HEK293T (cell line): ENCODE results near the gene CTPS1.

ENCODE experiments used
- ARNT ChIP-seq: fragments of 450-650 bp; IDR thresholded peaks from 2 replicates; pipeline ENCODE4 v1.6.1; 2017; ENCODE audit warnings: mild to moderate bottlenecking
- CTBP1 ChIP-seq: fragments of 450-650 bp; IDR thresholded peaks from 2 replicates; pipeline ENCODE4 v1.6.1; 2016; ENCODE audit warnings: borderline replicate concordance
- ELF4 ChIP-seq: fragments of 450-650 bp; IDR thresholded peaks from 2 replicates; pipeline ENCODE4 v1.6.1; 2017; ENCODE audit warnings: antibody characterized with exemption
- FOXK2 ChIP-seq: fragments of 450-650 bp; IDR thresholded peaks from 2 replicates; pipeline ENCODE4 v1.6.1; 2016; ENCODE audit warnings: mild to moderate bottlenecking
- HDGF ChIP-seq: fragments of 450-650 bp; IDR thresholded peaks from 2 replicates; pipeline ENCODE4 v1.6.1; 2017; ENCODE audit warnings: antibody characterized with exemption, borderline replicate concordance
- L3MBTL2 ChIP-seq: fragments of 450-650 bp; conservative IDR thresholded peaks from 2 replicates; pipeline ENCODE4 v1.6.1; 2016; ENCODE audit warnings: mild to moderate bottlenecking
- NFRKB ChIP-seq: fragments of 450-650 bp; IDR thresholded peaks from 2 replicates; pipeline ENCODE4 v1.6.1; 2016; ENCODE audit warnings: mild to moderate bottlenecking, moderate library complexity
- SP1 ChIP-seq: fragments of 450-650 bp; IDR thresholded peaks from 2 replicates; pipeline ENCODE4 v1.6.1; 2017
- SUZ12 ChIP-seq: fragments of 450-650 bp; IDR thresholded peaks from 2 replicates; pipeline ENCODE4 v1.6.1; 2016; ENCODE audit warnings: mild to moderate bottlenecking
- TARDBP ChIP-seq: fragments of 450-650 bp; IDR thresholded peaks from 2 replicates; pipeline ENCODE4 v1.6.1; 2016
- ZNF384 ChIP-seq: fragments of 450-650 bp; IDR thresholded peaks from 2 replicates; pipeline ENCODE4 v1.6.1; 2016
- TF ChIP-seq, protein P1 (sequence below): fragments of 450-650 bp; IDR thresholded peaks from 2 replicates; pipeline ENCODE4 v1.6.1; 2016

DNA sequence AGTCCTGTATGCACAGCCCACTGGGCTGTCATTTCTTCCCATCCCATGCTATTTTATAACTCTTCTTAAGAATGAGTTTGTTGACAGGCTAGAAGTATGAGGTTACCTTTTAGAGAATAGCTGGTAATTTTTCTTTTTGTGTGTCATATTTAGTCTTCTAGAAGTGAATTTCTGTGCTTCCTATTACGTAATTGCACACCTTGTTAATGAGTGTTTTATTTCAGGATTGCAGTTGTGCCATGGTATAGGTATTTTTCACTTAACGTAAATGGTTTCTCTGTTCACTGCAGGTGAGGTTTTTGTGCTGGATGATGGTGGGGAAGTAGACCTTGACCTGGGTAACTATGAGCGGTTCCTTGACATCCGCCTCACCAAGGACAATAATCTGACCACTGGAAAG is 5.0 kb downstream of the CTPS1 start:
- no peak for TF ChIP-seq ELF4
- TF ChIP-seq SUZ12: no peak
- no peak for TF ChIP-seq TARDBP
- no peak for TF ChIP-seq FOXK2
- TF ChIP-seq ZNF384: no peak
- no peak for TF ChIP-seq SP1
- TF ChIP-seq, protein P1, sequence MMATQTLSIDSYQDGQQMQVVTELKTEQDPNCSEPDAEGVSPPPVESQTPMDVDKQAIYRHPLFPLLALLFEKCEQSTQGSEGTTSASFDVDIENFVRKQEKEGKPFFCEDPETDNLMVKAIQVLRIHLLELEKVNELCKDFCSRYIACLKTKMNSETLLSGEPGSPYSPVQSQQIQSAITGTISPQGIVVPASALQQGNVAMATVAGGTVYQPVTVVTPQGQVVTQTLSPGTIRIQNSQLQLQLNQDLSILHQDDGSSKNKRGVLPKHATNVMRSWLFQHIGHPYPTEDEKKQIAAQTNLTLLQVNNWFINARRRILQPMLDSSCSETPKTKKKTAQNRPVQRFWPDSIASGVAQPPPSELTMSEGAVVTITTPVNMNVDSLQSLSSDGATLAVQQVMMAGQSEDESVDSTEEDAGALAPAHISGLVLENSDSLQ: no peak
- no peak for TF ChIP-seq CTBP1
- no peak for TF ChIP-seq NFRKB
- no peak for TF ChIP-seq L3MBTL2
- TF ChIP-seq HDGF: no peak
- no peak for TF ChIP-seq ARNT
